AG09319 (cell line): Measurements from ENCODE around the gene LSM4.

ENCODE experiments used
- DNase-seq: peaks from one replicate; pipeline ENCODE4 v3.0.0-alpha.2; 2010; ENCODE audit warnings: low read depth; ENCODE audit errors: extremely low read depth
- TF ChIP-seq, protein P1 (sequence below): IDR thresholded peaks from 2 replicates; pipeline ENCODE4 v1.5.1; 2011; ENCODE audit warnings: low read depth, mild to moderate bottlenecking, inconsistent platforms, low read length, moderate library complexity

LSM4 gene

DNA sequence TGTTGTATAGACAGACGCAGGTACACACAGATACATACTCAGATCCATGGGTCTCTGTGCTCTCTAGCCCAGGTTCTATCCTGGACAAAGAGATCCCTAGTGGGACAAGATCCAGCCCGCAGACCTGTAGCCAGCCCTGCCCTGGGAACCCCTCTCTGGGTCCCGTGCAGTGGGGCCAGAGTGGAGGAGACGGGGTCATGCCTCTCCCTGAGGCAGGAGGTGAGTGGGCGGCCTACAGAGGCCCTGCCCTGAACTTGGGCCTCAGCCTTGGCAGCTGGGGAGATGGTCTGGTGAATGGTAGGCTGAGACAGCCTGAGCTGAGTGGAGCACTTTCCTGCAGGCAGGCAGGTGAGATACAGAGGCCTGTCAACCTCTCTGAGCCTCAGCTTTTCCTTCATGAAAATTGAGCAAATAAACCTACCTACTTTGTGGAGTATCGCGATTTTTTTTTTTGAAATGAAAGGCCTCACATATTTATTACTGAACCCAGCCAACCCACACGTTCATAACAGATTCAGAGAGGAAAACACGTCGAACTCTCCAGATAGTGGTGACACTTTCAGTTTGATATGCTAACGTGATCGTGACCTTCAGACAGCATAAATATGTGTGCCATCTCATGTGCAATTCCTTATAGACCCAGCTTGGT is 38.0 kb downstream of the LSM4 start:
- no peak for DNase-seq
- TF ChIP-seq, protein P1, sequence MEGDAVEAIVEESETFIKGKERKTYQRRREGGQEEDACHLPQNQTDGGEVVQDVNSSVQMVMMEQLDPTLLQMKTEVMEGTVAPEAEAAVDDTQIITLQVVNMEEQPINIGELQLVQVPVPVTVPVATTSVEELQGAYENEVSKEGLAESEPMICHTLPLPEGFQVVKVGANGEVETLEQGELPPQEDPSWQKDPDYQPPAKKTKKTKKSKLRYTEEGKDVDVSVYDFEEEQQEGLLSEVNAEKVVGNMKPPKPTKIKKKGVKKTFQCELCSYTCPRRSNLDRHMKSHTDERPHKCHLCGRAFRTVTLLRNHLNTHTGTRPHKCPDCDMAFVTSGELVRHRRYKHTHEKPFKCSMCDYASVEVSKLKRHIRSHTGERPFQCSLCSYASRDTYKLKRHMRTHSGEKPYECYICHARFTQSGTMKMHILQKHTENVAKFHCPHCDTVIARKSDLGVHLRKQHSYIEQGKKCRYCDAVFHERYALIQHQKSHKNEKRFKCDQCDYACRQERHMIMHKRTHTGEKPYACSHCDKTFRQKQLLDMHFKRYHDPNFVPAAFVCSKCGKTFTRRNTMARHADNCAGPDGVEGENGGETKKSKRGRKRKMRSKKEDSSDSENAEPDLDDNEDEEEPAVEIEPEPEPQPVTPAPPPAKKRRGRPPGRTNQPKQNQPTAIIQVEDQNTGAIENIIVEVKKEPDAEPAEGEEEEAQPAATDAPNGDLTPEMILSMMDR: no peak

DNA sequence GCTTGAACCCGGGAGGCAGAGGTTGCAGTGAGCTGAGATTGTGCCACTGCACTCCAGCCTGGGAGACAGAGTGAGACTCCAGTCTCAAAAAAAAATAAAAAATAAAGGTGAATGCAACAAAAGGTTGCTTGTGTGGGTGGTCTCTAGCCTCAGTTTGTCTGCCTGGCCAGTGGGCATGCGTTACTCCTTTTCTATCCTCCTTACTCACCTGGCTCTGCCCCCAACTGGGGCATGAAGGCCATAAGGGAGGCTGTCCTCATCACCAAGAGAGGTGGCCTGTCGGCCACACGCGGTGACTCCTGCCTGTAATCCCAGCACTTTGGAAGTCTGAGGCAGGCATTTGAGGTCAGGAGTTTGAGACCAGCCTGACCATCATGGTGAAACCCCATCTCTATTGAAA is 39.5 kb downstream of the LSM4 start:
- TF ChIP-seq, protein P1: no peak
- no peak for DNase-seq

DNA sequence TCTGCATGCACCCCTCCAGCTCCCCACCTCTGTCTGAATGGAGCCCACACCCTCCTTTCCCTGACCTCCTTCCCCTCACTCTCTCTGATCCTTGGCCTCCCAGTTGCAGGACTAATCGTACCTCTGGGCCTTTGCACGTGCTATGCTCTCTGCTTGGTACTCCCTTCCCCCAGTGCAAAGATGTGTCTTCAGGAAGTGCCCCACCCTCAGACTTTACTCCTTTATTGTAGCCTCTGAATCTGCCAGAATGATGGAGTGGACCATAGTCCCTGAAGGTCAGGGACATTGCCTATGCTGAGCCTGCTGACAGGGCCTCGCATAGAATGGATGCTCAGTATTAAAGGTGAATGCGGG is 40.1 kb downstream of the LSM4 start:
- no peak for DNase-seq

DNA sequence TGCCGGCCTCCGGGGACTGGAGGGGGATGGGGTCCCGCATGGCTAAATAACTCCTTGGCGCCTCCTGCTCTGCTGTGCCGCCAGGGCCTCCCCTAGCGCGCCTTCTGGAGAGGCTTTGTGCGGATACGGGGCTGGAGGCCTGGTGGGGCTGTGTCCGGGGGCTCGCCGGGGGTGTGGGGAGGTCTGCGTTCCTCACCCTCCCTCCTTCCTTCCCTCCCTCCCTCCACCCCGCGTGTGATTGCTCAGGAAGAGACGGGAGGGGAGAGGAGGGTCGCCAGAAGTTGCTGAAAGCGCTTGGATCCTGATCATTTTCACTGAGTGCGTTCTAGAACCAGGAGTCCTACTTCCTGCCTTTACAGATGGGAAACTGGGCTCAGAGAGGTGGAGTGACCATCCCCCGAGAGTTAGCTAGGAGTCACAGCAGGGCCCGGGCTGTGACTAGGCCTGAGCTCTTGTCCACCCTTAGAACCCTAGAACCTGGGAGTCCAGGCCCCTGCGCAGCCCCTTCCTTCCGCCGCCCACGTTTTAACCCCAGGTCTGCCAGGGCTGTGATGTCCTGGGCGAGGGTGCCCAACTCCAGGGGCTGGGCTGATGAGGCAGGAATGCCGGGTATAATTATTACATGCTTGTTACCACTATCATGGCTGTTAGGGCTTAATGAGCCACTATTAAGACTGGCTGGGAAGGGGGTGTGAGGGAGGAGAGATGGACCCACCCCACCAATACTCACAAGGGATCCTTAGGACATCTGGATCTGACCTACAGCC is 40.7 kb downstream of the LSM4 start:
- no peak for DNase-seq

More for the DNA sequence above, 40.1 kb downstream of the LSM4 start:
- TF ChIP-seq, protein P1: no peak

DNA sequence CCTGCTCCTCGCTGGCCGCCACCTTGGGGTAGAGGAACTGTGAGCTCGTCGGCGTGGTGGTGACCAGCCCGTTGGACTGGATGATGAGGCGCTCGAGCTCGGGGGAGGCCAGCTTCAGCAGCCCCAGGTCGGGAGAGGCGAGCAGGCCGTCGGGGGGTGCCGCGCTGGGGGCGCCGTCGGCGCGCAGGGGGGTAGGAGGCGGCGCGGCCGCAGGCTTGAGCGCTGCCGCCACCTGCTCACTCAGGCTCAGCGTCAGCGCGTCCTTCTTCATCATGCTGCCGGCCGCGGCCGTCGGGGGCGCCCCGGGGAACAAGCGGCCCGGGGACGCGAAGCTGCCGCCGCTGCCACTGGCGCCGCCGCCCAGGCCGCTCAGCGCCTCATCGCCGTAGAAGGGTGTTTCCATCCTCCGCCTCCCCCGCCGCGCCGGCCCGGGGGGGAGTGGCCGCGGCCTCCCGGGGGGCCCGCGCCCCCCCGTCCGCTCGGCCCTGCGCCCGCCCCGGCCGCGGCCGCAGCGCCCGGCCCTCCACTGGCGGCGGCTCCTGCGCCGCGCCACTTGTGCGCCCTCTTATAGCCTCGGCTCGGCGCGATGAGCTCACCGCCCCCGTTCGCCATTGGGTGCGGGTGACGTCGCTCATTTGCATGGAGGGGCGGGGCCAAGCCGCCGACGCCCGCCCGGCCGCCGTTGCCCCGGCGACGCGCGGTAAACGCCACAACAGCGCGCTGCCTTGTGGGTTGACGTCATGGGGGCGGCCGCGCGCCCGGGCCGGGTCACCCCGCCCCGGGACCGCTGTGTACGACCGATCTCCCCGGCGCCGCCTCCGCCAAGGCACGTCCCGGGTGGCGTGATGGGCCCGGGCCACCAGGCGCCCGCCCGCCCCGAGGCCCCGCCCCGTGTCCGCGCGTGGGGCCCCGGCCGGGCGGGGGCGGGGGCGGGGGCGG is 41.5 kb downstream of the LSM4 start, which contains the start of gene JUND:
Gene JUND (minus strand): TSS at position 541 of the 939 bp plus-strand sequence. CDS start 138 bp downstream, at position 403.
- DNase-seq: peak; percentile 99
- TF ChIP-seq, protein P1: no peak

More for the DNA sequence above, 40.7 kb downstream of the LSM4 start:
- TF ChIP-seq, protein P1: peak; percentile 10

DNA sequence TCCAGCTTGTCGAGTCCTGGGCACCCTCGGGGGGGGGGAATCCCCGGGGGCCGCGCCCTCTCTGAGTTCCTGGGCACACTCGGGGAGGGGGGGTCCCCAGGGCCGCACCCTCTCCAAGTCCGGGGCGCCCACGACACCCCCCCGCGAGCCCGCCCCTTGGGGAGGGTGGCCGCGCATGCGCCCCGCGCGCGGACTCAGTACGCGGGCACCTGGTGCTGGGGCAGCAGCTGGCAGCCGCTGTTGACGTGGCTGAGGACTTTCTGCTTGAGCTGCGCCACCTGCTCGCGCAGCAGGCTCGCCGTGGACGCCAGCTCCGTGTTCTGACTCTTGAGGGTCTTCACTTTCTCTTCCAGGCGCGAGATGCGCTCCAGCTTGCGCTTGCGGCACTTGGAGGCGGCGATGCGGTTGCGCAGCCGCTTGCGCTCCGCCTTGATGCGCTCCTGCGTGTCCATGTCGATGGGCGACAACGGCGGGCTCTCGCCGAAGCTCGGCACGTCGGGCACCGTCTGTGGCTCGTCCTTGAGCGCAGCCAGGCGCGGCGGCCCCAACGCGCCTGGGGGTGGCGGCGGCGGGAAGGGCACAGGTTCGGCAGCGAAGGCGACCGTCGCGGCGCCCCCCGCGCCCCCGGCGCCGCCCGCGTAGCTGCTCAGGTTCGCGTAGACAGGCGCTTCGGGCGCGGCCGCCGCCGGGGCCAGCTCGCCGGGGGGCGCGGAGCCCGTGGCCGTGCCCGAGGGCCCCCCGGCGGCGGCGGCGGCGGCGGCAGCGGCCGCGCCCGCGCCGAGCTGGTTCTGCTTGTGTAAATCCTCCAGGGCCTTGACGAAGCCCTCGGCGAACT is 42.4 kb downstream of the LSM4 start:
- DNase-seq: peak; percentile 59
- TF ChIP-seq, protein P1: no peak
